Vagina (tissue), 2 donors: Measurements from ENCODE around the gene HPD. TPM values are rescaled to one million over a fixed set of nuclear protein-coding genes. Genes with fewer than 3 reads are reported as not detected.

Experiments
- DNase-seq, 2 donors: peaks; one replicate each; pipeline ENCODE4 v3.0.0-alpha.2; 2017; ENCODE audit errors: extremely low spot score in 2 of 2
- H3K27ac ChIP-seq: fragments of 200-600 bp; sonication (generic); one replicate; pipeline ENCODE4 v1.5.1; 2019
- H3K27me3 ChIP-seq: fragments of 200-600 bp; sonication (generic); one replicate; pipeline ENCODE4 v1.5.1; 2019
- H3K36me3 ChIP-seq, 2 donors: fragments of 200-600 bp; sonication (generic); one replicate each; pipeline ENCODE4 v1.5.1; 2017 to 2019
- H3K4me1 ChIP-seq: fragments of 200-600 bp; sonication (generic); one replicate; pipeline ENCODE4 v1.5.1; 2019
- H3K4me3 ChIP-seq, 2 donors: fragments of 200-600 bp; sonication (generic); 1 replicate in 1 of 2; 2 replicates in 1 of 2; pipeline ENCODE4 v1.5.1; 2016 to 2019
- H3K9me3 ChIP-seq: fragments of 200-600 bp; sonication (generic); one replicate; pipeline ENCODE4 v1.5.1; 2019
- POLR2A ChIP-seq, 2 donors: fragments of 450-650 bp; IDR thresholded peaks; one replicate each; pipeline ENCODE4 v1.6.1; 2017; ENCODE audit warnings: antibody characterized with exemption in 2 of 2, mild to moderate bottlenecking in 2 of 2, moderate library complexity in 2 of 2
- POLR2AphosphoS5 ChIP-seq, 2 donors: sonication (generic); formaldehyde crosslinking; IDR thresholded peaks; one replicate each; pipeline ENCODE4 v1.9.0; 2017; ENCODE audit warnings: antibody characterized with exemption in 2 of 2, mild to moderate bottlenecking in 2 of 2, low read depth in 1 of 2; ENCODE audit not compliant: insufficient read depth in 1 of 2
- intact Hi-C: fragments of 100-400 bp; cut with DNase I; formaldehyde crosslinking; loops from one replicate; pipeline ENCODE4 v1.15.1; 2023
- total RNA-seq: library from RNA; depleted of rRNA; stranded (reverse); fragments of >200 nt; gene quantifications from one replicate; pipeline ENCODE4 v1.2.3, GENCODE V29; 2016
- TF ChIP-seq, protein P1 (sequence below), 3 experiments: fragments of 450-650 bp in 2 of 3; fragments of 200-600 bp in 1 of 3; sonication (generic) in 1 of 3; IDR thresholded peaks; one replicate each; pipeline ENCODE4 v1.5.1; 2017 to 2019; ENCODE audit warnings: antibody characterized with exemption in 3 of 3, mild to moderate bottlenecking in 2 of 3, moderate library complexity in 2 of 3

HPD gene
- total RNA-seq, 1 donor from 2014 or later: not detected

GRCh38 chr12:121829250-121829918 is 29.3 kb downstream of the HPD start:
- Histone ChIP-seq H3K4me3 (no peak overlapping the region), H3K27ac (no peak overlapping the region), H3K4me1 (no peaks in the 10 kb centered on the region), H3K27me3 (no peaks in the 10 kb centered on the region), H3K36me3 (peaks cover 0 to 64% of the 10 kb centered on the region in 2 donors), H3K9me3 (no peaks in the 10 kb centered on the region)
- TF ChIP-seq POLR2A (IDR thresholded peaks at IDR 0.05): no peak
- no peak for TF ChIP-seq POLR2AphosphoS5 (IDR thresholded peaks at IDR 0.05; ENCODE audit: insufficient read depth in 1 of 2, low read depth in 1 of 2)
- TF ChIP-seq, protein P1, sequence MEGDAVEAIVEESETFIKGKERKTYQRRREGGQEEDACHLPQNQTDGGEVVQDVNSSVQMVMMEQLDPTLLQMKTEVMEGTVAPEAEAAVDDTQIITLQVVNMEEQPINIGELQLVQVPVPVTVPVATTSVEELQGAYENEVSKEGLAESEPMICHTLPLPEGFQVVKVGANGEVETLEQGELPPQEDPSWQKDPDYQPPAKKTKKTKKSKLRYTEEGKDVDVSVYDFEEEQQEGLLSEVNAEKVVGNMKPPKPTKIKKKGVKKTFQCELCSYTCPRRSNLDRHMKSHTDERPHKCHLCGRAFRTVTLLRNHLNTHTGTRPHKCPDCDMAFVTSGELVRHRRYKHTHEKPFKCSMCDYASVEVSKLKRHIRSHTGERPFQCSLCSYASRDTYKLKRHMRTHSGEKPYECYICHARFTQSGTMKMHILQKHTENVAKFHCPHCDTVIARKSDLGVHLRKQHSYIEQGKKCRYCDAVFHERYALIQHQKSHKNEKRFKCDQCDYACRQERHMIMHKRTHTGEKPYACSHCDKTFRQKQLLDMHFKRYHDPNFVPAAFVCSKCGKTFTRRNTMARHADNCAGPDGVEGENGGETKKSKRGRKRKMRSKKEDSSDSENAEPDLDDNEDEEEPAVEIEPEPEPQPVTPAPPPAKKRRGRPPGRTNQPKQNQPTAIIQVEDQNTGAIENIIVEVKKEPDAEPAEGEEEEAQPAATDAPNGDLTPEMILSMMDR (IDR thresholded peaks at IDR 0.05): no peak
- intact Hi-C loops: no loop called here
- DNase-seq: no peak

- intact Hi-C loops: no loop called here
- Histone ChIP-seq H3K36me3 (peaks cover 0 to 69% of the 10 kb centered on the region in 2 donors), H3K4me3 (no peak overlapping the region), H3K27me3 (no peaks in the 10 kb centered on the region), H3K27ac (no peak overlapping the region), H3K9me3 (no peaks in the 10 kb centered on the region), H3K4me1 (no peaks in the 10 kb centered on the region)
- DNase-seq: no peak
- no peak for TF ChIP-seq POLR2A (IDR thresholded peaks at IDR 0.05)
- TF ChIP-seq, protein P1 (IDR thresholded peaks at IDR 0.05): no peak
Observed at GRCh38 chr12:121828826-121829225, 29.8 kb downstream of the HPD start.

DNA sequence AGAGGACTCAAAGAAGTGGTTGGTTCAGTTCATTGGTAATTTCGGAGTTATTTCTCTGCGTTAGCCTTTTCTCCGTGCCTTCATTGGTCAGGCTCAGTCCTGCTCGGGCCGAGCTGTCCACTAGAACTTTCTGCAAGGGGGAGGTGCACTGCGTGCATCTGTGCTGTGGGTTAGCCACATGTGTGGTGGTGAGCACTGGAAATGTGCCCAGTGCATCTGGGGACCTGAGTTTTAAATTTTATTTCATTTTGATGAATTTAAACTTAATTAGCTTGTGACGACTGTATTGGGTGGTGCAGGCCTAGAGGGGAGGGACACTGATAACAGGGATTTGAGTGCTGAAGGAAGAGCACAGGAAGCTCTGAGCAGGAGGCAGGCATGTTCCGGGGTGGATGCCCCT is 30.4 kb downstream of the HPD start:
- DNase-seq: no peak
- Histone ChIP-seq H3K4me1 (no peaks in the 10 kb centered on the region), H3K4me3 (no peak overlapping the region), H3K9me3 (no peaks in the 10 kb centered on the region), H3K36me3 (peaks cover 0 to 74% of the 10 kb centered on the region in 2 donors), H3K27ac (no peak overlapping the region), H3K27me3 (no peaks in the 10 kb centered on the region)
- intact Hi-C loops: no loop called here
- TF ChIP-seq POLR2A (IDR thresholded peaks at IDR 0.05): no peak
- TF ChIP-seq, protein P1 (IDR thresholded peaks at IDR 0.05): no peak

- Histone ChIP-seq H3K4me1 (no peaks in the 10 kb centered on the region), H3K27me3 (no peaks in the 10 kb centered on the region), H3K36me3 (peaks cover 0 to 79% of the 10 kb centered on the region in 2 donors), H3K9me3 (no peaks in the 10 kb centered on the region), H3K27ac (no peak overlapping the region), H3K4me3 (no peak overlapping the region)
- TF ChIP-seq, protein P1 (IDR thresholded peaks at IDR 0.05): no peak
- TF ChIP-seq POLR2AphosphoS5 (IDR thresholded peaks at IDR 0.05; ENCODE audit: insufficient read depth in 1 of 2, low read depth in 1 of 2): no peak
- TF ChIP-seq POLR2A (IDR thresholded peaks at IDR 0.05): no peak
- intact Hi-C loops: no loop called here
- no peak for DNase-seq
Observed at GRCh38 chr12:121827351-121828099, 31.1 kb downstream of the HPD start.
